Calu3 (cell line): Measurements from ENCODE around the gene RNF17. TPM values are rescaled to one million over a fixed set of nuclear protein-coding genes. Genes with fewer than 3 reads are reported as not detected.

Experiments
- BruUV-seq: library from RNA; stranded (reverse); fragments of 400-500 nt; replicated peaks from 2 replicates; lab custom pipeline; 2021; lab: Mats Ljungman, UMichigan
- CTCF ChIA-PET: fragments of 300-600 bp; sonication (Branson Sonifier 250); formaldehyde crosslinking; loops from one replicate; lab custom pipeline; 2022; ENCODE audit warnings: antibody characterized with exemption; lab: Charles Lee
- DNase-seq: peaks from one replicate; pipeline ENCODE4 v3.0.0; 2022
- H3K27ac Mint-ChIP-seq: one replicate; pipeline ENCODE4 v1.8.0; 2022; ENCODE audit warnings: mixed read lengths; ENCODE audit not compliant: unreplicated experiment
- H3K27me3 Mint-ChIP-seq: one replicate; pipeline ENCODE4 v1.8.0; 2022; ENCODE audit warnings: mixed read lengths; ENCODE audit not compliant: unreplicated experiment
- H3K36me3 Mint-ChIP-seq: one replicate; pipeline ENCODE4 v1.8.0; 2022; ENCODE audit warnings: mild to moderate bottlenecking, moderate library complexity, mixed read lengths; ENCODE audit not compliant: insufficient read depth, unreplicated experiment
- H3K4me1 Mint-ChIP-seq: one replicate; pipeline ENCODE4 v1.8.0; 2022; ENCODE audit warnings: mild to moderate bottlenecking, low read depth, mixed read lengths; ENCODE audit not compliant: unreplicated experiment
- H3K4me3 Mint-ChIP-seq: one replicate; pipeline ENCODE4 v1.8.0; 2022; ENCODE audit warnings: mild to moderate bottlenecking, low read depth, moderate library complexity, mixed read lengths; ENCODE audit not compliant: unreplicated experiment
- H3K9me3 Mint-ChIP-seq: one replicate; pipeline ENCODE4 v1.8.0; 2022; ENCODE audit warnings: low read depth, mixed read lengths; ENCODE audit not compliant: unreplicated experiment
- CTCF ChIP-seq: fragments of 200-600 bp; IDR thresholded peaks from one replicate; pipeline ENCODE4 v1.8.0; 2022; ENCODE audit warnings: antibody characterized with exemption; ENCODE audit not compliant: unreplicated experiment
- intact Hi-C: fragments of 100-400 bp; cut with micrococcal nuclease; formaldehyde crosslinking; loops from one replicate; pipeline ENCODE4 v1.10.0; 2022; ENCODE audit not compliant: unreplicated experiment
- total RNA-seq: library from RNA; stranded (reverse); gene quantifications from 2 replicates; pipeline ENCODE4 v1.2.3, GENCODE V29; 2022

Gene RNF17
- total RNA-seq, 1 experiment from 2014 or later, result not detected

- Mint-ChIP-seq H3K4me1 (no peaks in the 10 kb centered on the region), H3K4me3 (no peak overlapping the region), H3K27me3 (peaks cover 43% of the 10 kb centered on the region), H3K27ac (no peak overlapping the region), H3K36me3 (no peaks in the 10 kb centered on the region), H3K9me3 (no peaks in the 10 kb centered on the region)
- intact Hi-C loops, result no loop called here
- no TSS peak for BruUV-seq
- no peak for DNase-seq
- CTCF ChIA-PET, result no interaction called here
- no peak for TF ChIP-seq CTCF
These were observed 22.2 kb upstream of the RNF17 start for GRCh38 chr13:24741791-24742190.

- intact Hi-C loops, result no loop called here
- DNase-seq, result no peak
- H3K27ac Mint-ChIP-seq, result no peak overlapping the region
- no peak for TF ChIP-seq CTCF
- peaks cover under 1% of the 10 kb centered on the region for H3K36me3 Mint-ChIP-seq
- no peaks in the 10 kb centered on the region for H3K4me1 Mint-ChIP-seq
- CTCF ChIA-PET, result no interaction called here
- no peaks in the 10 kb centered on the region for H3K9me3 Mint-ChIP-seq
- no TSS peak for BruUV-seq
- peaks cover 48% of the 10 kb centered on the region for H3K27me3 Mint-ChIP-seq
- H3K4me3 Mint-ChIP-seq, result no peak overlapping the region
These were observed 21.7 kb upstream of the RNF17 start for GRCh38 chr13:24742294-24742693.

GRCh38 chr13:24742977-24743376 lies 21.0 kb upstream of the RNF17 start:
- no peak for TF ChIP-seq CTCF
- intact Hi-C loops, result no loop called here
- peaks cover 54% of the 10 kb centered on the region for H3K27me3 Mint-ChIP-seq

GRCh38 chr13:24744247-24744646 lies 19.7 kb upstream of the RNF17 start:
- H3K36me3 Mint-ChIP-seq, result peaks cover 4% of the 10 kb centered on the region
- no peak for DNase-seq
- peaks cover 67% of the 10 kb centered on the region for H3K27me3 Mint-ChIP-seq
- BruUV-seq, result no TSS peak
- intact Hi-C loops, result no loop called here
- H3K4me3 Mint-ChIP-seq, result no peak overlapping the region
- CTCF ChIA-PET, result interaction anchor here (0.6 kb wide), 1 partner anchor 25 kb away, joined by 6 read pairs; no protein-coding TSS in a partner anchor
- H3K4me1 Mint-ChIP-seq, result no peaks in the 10 kb centered on the region
- no peak for TF ChIP-seq CTCF
- H3K27ac Mint-ChIP-seq, result no peak overlapping the region
- no peaks in the 10 kb centered on the region for H3K9me3 Mint-ChIP-seq

More at GRCh38 chr13:24742977-24743376, 21.0 kb upstream of the RNF17 start:
- H3K27ac Mint-ChIP-seq, result no peak overlapping the region
- CTCF ChIA-PET, result no interaction called here
- H3K4me3 Mint-ChIP-seq, result no peak overlapping the region
- H3K9me3 Mint-ChIP-seq, result no peaks in the 10 kb centered on the region
- peaks cover 4% of the 10 kb centered on the region for H3K36me3 Mint-ChIP-seq
- no peaks in the 10 kb centered on the region for H3K4me1 Mint-ChIP-seq
- BruUV-seq, result no TSS peak
- no peak for DNase-seq

- DNase-seq, result no peak
- Mint-ChIP-seq H3K4me3 (no peak overlapping the region), H3K27me3 (peaks cover 80% of the 10 kb centered on the region), H3K36me3 (peaks cover 4% of the 10 kb centered on the region), H3K27ac (no peak overlapping the region), H3K4me1 (no peaks in the 10 kb centered on the region), H3K9me3 (no peaks in the 10 kb centered on the region)
- intact Hi-C loops, result no loop called here
- no TSS peak for BruUV-seq
- TF ChIP-seq CTCF, result no peak
- CTCF ChIA-PET, result no interaction called here
These were observed 18.5 kb upstream of the RNF17 start for GRCh38 chr13:24745516-24745860.
